ENCODE results near the gene WDR77. TPM values are rescaled to one million over a fixed set of nuclear protein-coding genes. Genes with fewer than 3 reads are reported as not detected.

Gene WDR77
- polyA plus RNA-seq, 4 donors: 37.4 to 44.7 (median 39.6) TPM

Other genes with a start within 250 kb of the WDR77 start
- 10 to 100 TPM; 14.0 to 20.0 (median 18.2) TPM for gene DENND2D, start 248.6 kb downstream of the WDR77 start, polyA plus RNA-seq (ENCODE audit: insufficient read length in 4 of 4)
- gene CHI3L2, start 221.5 kb downstream of the WDR77 start, polyA plus RNA-seq (ENCODE audit: insufficient read length in 4 of 4): under 1 TPM in 2 of 4 donors, not detected in 2; 0.07 to 0.22 TPM
- not detected for gene CHIA, start 158.4 kb downstream of the WDR77 start, polyA plus RNA-seq (ENCODE audit: insufficient read length in 4 of 4)
- 1 to 10 TPM; 2.9 to 6.9 (median 4.2) TPM for gene OVGP1, start 21.5 kb downstream of the WDR77 start, polyA plus RNA-seq (ENCODE audit: insufficient read length in 4 of 4)
- 100 to 1,000 TPM; 329 to 466 (median 367) TPM for gene ATP5PB, start 208 bp upstream of the WDR77 start, polyA plus RNA-seq (ENCODE audit: insufficient read length in 4 of 4)
- 1 to 10 TPM; 2.5 to 5.3 (median 4.2) TPM for gene C1orf162, start 24.7 kb upstream of the WDR77 start, polyA plus RNA-seq (ENCODE audit: insufficient read length in 4 of 4)
- gene ADORA3, start 54.4 kb upstream of the WDR77 start, polyA plus RNA-seq (ENCODE audit: insufficient read length in 4 of 4): under 1 TPM; 0.35 to 0.62 (median 0.43) TPM
- 1 to 10 TPM in 3 of 4 donors, under 1 TPM in 1; 0.78 to 1.6 (median 1.3) TPM for gene TMIGD3, start 54.4 kb upstream of the WDR77 start, polyA plus RNA-seq (ENCODE audit: insufficient read length in 4 of 4)
- 10 to 100 TPM; 62.8 to 87.1 (median 72.1) TPM for gene RAP1A, start 170.5 kb upstream of the WDR77 start, polyA plus RNA-seq (ENCODE audit: insufficient read length in 4 of 4)